HG02642 (cell line): ENCODE measurements around the gene NXT1.
"Not testable (repeated sequence)": the region's sequence is repeated elsewhere in the genome, so short reads cannot be mapped to it uniquely, and the experiment has no call there.

ENCODE experiments used
- ATAC-seq: cut with Tn5 transposase; IDR thresholded peaks from one replicate; pipeline ENCODE4 v1.9.1; 2021; ENCODE audit warnings: mild to moderate bottlenecking; ENCODE audit not compliant: unreplicated experiment, poor library complexity

The NXT1 gene

GRCh38 chr20:23350196-23350903 lies at the start of gene NXT1:
NXT1 (plus strand) TSS chr20:23350791; CDS start chr20:23354042, 3,251 bp downstream.
- ATAC-seq: peak; percentile 87

- no peak for ATAC-seq
Observed at GRCh38 chr20:23301436-23302050, 49.0 kb upstream of the NXT1 start.

- no peak for ATAC-seq
Observed at GRCh38 chr20:23302386-23302785, 48.2 kb upstream of the NXT1 start.

- no peak for ATAC-seq
Observed at GRCh38 chr20:23302801-23303200, 47.8 kb upstream of the NXT1 start.

- ATAC-seq: no peak
Observed at GRCh38 chr20:23303325-23304102, 47.1 kb upstream of the NXT1 start.

GRCh38 chr20:23304616-23305015 lies 46.0 kb upstream of the NXT1 start:
- ATAC-seq: no peak

- ATAC-seq: no peak
Observed at GRCh38 chr20:23305098-23305497, 45.5 kb upstream of the NXT1 start.

GRCh38 chr20:23307393-23307792 lies 43.2 kb upstream of the NXT1 start:
- not testable (repeated sequence) for ATAC-seq

- ATAC-seq: no peak
Observed at GRCh38 chr20:23308024-23308423, 42.6 kb upstream of the NXT1 start.

GRCh38 chr20:23308908-23309307 lies 41.7 kb upstream of the NXT1 start:
- no peak for ATAC-seq

GRCh38 chr20:23309781-23310180 lies 40.8 kb upstream of the NXT1 start:
- ATAC-seq: no peak

GRCh38 chr20:23311947-23312506 lies 38.6 kb upstream of the NXT1 start:
- ATAC-seq: no peak

- no peak for ATAC-seq
Observed at GRCh38 chr20:23313271-23313670, 37.3 kb upstream of the NXT1 start.

- no peak for ATAC-seq
Observed at GRCh38 chr20:23314699-23315098, 35.9 kb upstream of the NXT1 start.

GRCh38 chr20:23315099-23315498 lies 35.5 kb upstream of the NXT1 start:
- ATAC-seq: no peak

GRCh38 chr20:23316626-23317025 lies 34.0 kb upstream of the NXT1 start:
- ATAC-seq: no peak

- no peak for ATAC-seq
Observed at GRCh38 chr20:23317081-23317480, 33.5 kb upstream of the NXT1 start.

GRCh38 chr20:23318347-23318746 lies 32.2 kb upstream of the NXT1 start:
- no peak for ATAC-seq

- no peak for ATAC-seq
Observed at GRCh38 chr20:23320317-23320716, 30.3 kb upstream of the NXT1 start.

GRCh38 chr20:23325107-23325506 lies 25.5 kb upstream of the NXT1 start:
- no peak for ATAC-seq

- ATAC-seq: no peak
Observed at GRCh38 chr20:23326774-23327173, 23.8 kb upstream of the NXT1 start.
